Hepatocyte (in vitro differentiated cells): Measurements from ENCODE around the gene OBP2B. TPM values are rescaled to one million over a fixed set of nuclear protein-coding genes. Genes with fewer than 3 reads are reported as not detected.
"Not testable (repeated sequence)": the region's sequence is repeated elsewhere in the genome, so short reads cannot be mapped to it uniquely, and the experiment has no call there.

ENCODE experiments used
- DNase-seq: peaks from one replicate; pipeline ENCODE4 v3.0.0-alpha.2; 2016; ENCODE audit warnings: low spot score
- H2AFZ ChIP-seq: fragments of 200-600 bp; sonication (generic); 2 replicates; pipeline ENCODE4 v1.6.0; 2016; ENCODE audit warnings: antibody characterized with exemption, mild to moderate bottlenecking
- H3K27ac ChIP-seq: fragments of 200-600 bp; sonication (generic); 2 replicates; pipeline ENCODE4 v1.5.1; 2016; ENCODE audit warnings: mild to moderate bottlenecking
- H3K27me3 ChIP-seq: fragments of 200-600 bp; sonication (generic); 2 replicates; pipeline ENCODE4 v1.6.1; 2016
- H3K36me3 ChIP-seq: fragments of 200-600 bp; sonication (generic); replicated peaks from 2 replicates; pipeline ENCODE4 v1.5.1; 2016; ENCODE audit warnings: low read depth; ENCODE audit not compliant: insufficient read depth
- H3K4me1 ChIP-seq: fragments of 200-600 bp; sonication (generic); 2 replicates; pipeline ENCODE4 v1.5.1; 2016; ENCODE audit warnings: mild to moderate bottlenecking, moderate library complexity; ENCODE audit not compliant: insufficient read depth
- H3K4me2 ChIP-seq: fragments of 200-600 bp; sonication (generic); 2 replicates; pipeline ENCODE4 v1.6.0; 2016
- H3K4me3 ChIP-seq: fragments of 200-600 bp; sonication (generic); 2 replicates; pipeline ENCODE4 v1.5.1; 2016; ENCODE audit warnings: mild to moderate bottlenecking
- H3K79me2 ChIP-seq: fragments of 200-600 bp; sonication (generic); 2 replicates; pipeline ENCODE4 v1.6.0; 2017; ENCODE audit warnings: mild to moderate bottlenecking
- H3K9me2 ChIP-seq: fragments of 200-600 bp; sonication (generic); replicated peaks from 2 replicates; pipeline ENCODE4 v1.6.0; 2017; ENCODE audit warnings: mild to moderate bottlenecking; ENCODE audit not compliant: insufficient read depth
- H3K9me3 ChIP-seq: fragments of 200-600 bp; sonication (generic); 2 replicates; pipeline ENCODE4 v1.5.1; 2016; ENCODE audit warnings: low read depth, mild to moderate bottlenecking
- H4K20me1 ChIP-seq: fragments of 200-600 bp; sonication (generic); 2 replicates; pipeline ENCODE4 v1.6.0; 2016; ENCODE audit warnings: mild to moderate bottlenecking; ENCODE audit not compliant: insufficient read depth, poor library complexity, severe bottlenecking
- EZH2 ChIP-seq: fragments of 200-600 bp; sonication (generic); IDR thresholded peaks from 2 replicates; pipeline ENCODE4 v1.6.1; 2016; ENCODE audit warnings: antibody characterized with exemption, mild to moderate bottlenecking, borderline replicate concordance
- EZH2phosphoT487 ChIP-seq: fragments of 200-600 bp; sonication (generic); IDR thresholded peaks from one replicate; pipeline ENCODE4 v1.6.1; 2018; ENCODE audit warnings: antibody characterized with exemption, mild to moderate bottlenecking, low read depth, moderate library complexity; ENCODE audit not compliant: unreplicated experiment, severe bottlenecking
- WGBS: methylation state at CpG from one replicate; pipeline ENCODE4 v1.1.6; 2016; ENCODE audit warnings: low lambda C conversion rate; ENCODE audit errors: missing lambda C conversion rate; 5-methylcytosine and 5-hydroxymethylcytosine counted together
- polyA plus RNA-seq: library from polyadenylated mRNA; unstranded; fragments of >200 nt; fragmentation: Nextera tagmentation; extraction: Ambion mirVana; gene quantifications from 2 replicates; pipeline ENCODE4 v1.2.1, GENCODE V29; 2016
- total RNA-seq: library from RNA; depleted of rRNA; stranded (reverse); fragments of >200 nt; gene quantifications from 2 replicates; pipeline ENCODE4 v1.2.3, GENCODE V29; 2014
- TF ChIP-seq, protein P1 (sequence below): fragments of 200-600 bp; sonication (generic); IDR thresholded peaks from 2 replicates; pipeline ENCODE4 v1.5.1; 2016; ENCODE audit warnings: antibody characterized with exemption, mild to moderate bottlenecking; ENCODE audit not compliant: poor library complexity

OBP2B gene
- not detected in 2 replicates for total RNA-seq
- polyA plus RNA-seq = not detected in 2 replicates

- WGBS = 98% methylated on average over 7 of the region's 18 CpGs
- not testable (repeated sequence) for H3K79me2 ChIP-seq, H3K4me1 ChIP-seq, H3K4me2 ChIP-seq, DNase-seq, H3K9me3 ChIP-seq, H4K20me1 ChIP-seq, H3K9me2 ChIP-seq, H3K4me3 ChIP-seq, H2AFZ ChIP-seq, H3K27me3 ChIP-seq, H3K36me3 ChIP-seq, H3K27ac ChIP-seq
Measured at GRCh38 chr9:133208880-133209300, at the start of gene OBP2B. TSS of gene OBP2B (minus strand) at chr9:133209250. CDS start at chr9:133209199, 51 bp downstream.

- no peaks in the 10 kb centered on the region for H3K9me2 ChIP-seq
- WGBS = 77% methylated on average over 20 of the region's 21 CpGs
- H2AFZ ChIP-seq = no peak overlapping the region
- H3K27ac ChIP-seq = peak overlapping the region; percentile 70
- DNase-seq = peak; percentile 66
- TF ChIP-seq, protein P1, sequence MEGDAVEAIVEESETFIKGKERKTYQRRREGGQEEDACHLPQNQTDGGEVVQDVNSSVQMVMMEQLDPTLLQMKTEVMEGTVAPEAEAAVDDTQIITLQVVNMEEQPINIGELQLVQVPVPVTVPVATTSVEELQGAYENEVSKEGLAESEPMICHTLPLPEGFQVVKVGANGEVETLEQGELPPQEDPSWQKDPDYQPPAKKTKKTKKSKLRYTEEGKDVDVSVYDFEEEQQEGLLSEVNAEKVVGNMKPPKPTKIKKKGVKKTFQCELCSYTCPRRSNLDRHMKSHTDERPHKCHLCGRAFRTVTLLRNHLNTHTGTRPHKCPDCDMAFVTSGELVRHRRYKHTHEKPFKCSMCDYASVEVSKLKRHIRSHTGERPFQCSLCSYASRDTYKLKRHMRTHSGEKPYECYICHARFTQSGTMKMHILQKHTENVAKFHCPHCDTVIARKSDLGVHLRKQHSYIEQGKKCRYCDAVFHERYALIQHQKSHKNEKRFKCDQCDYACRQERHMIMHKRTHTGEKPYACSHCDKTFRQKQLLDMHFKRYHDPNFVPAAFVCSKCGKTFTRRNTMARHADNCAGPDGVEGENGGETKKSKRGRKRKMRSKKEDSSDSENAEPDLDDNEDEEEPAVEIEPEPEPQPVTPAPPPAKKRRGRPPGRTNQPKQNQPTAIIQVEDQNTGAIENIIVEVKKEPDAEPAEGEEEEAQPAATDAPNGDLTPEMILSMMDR = no peak
- TF ChIP-seq EZH2phosphoT487 (no peak), EZH2 (no peak)
- H3K27me3 ChIP-seq = no peaks in the 10 kb centered on the region
- no peak overlapping the region for H3K4me3 ChIP-seq
- H4K20me1 ChIP-seq = no peaks in the 10 kb centered on the region
- H3K4me1 ChIP-seq = peaks cover 14% of the 10 kb centered on the region
- H3K36me3 ChIP-seq = no peaks in the 10 kb centered on the region
- H3K9me3 ChIP-seq = no peaks in the 10 kb centered on the region
- no peaks in the 10 kb centered on the region for H3K79me2 ChIP-seq
- no peak overlapping the region for H3K4me2 ChIP-seq
Measured at GRCh38 chr9:133258061-133259015, 49.3 kb upstream of the OBP2B start.

DNA sequence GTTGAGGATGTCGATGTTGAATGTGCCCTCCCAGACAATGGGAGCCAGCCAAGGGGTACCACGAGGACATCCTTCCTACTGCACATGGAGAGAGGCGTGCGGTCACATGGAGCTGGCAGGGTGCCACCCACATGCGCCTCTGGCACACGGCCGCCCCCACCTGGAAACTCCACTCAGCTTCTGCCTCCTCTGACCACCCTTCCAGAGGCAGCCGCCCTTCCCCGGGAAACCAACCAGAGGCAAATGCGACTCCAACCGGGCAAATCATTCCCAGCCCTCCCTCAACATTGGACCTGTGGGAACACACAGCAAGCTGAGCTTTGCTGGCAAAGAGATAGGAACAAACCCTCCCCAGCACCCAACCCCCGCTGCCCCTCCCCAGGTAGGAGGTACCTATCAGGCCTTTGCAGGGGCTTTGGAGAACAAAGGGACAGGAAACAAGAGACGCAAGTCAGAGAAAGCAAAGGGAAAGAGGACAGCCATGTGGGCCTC lies 48.5 kb upstream of the OBP2B start:
- Histone ChIP-seq H3K79me2 (no peaks in the 10 kb centered on the region), H2AFZ (no peak overlapping the region), H3K9me3 (no peaks in the 10 kb centered on the region), H3K9me2 (no peaks in the 10 kb centered on the region), H3K4me3 (no peak overlapping the region), H3K36me3 (no peaks in the 10 kb centered on the region), H3K4me1 (peaks cover 14% of the 10 kb centered on the region), H4K20me1 (no peaks in the 10 kb centered on the region), H3K27ac (peak overlapping the region; percentile 70), H3K27me3 (no peaks in the 10 kb centered on the region), H3K4me2 (no peak overlapping the region)
- TF ChIP-seq EZH2 (no peak), EZH2phosphoT487 (no peak)
- TF ChIP-seq, protein P1 = no peak
- no peak for DNase-seq
- WGBS = 81% methylated on average over 12 of the region's 13 CpGs

DNA sequence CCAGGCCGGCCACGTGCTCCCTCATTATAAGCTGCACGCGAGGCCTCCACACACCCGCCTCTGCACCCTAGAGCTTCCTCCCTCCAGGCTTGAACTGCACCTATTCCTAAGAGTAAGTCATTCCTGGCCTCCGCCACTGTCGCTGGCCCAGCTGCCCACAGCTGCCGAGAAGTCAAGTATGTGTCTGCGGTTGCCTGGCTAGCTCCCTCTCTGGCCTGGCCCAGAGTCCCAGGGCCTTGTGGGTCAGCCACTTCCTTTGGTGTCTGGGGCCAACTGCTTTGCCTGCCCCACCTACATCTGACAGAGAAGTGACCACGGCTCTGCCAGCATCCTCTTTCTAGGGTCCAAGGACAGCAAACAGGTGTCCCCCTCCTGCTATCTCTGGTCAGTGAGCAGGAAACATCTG lies 47.6 kb upstream of the OBP2B start:
- no peaks in the 10 kb centered on the region for H3K27me3 ChIP-seq
- TF ChIP-seq EZH2phosphoT487 (no peak), EZH2 (no peak)
- TF ChIP-seq, protein P1 = no peak
- H3K9me2 ChIP-seq = no peaks in the 10 kb centered on the region
- DNase-seq = no peak
- no peaks in the 10 kb centered on the region for H4K20me1 ChIP-seq
- 92% methylated on average over 10 of the region's 10 CpGs for WGBS
- no peaks in the 10 kb centered on the region for H3K36me3 ChIP-seq
- no peak overlapping the region for H3K4me2 ChIP-seq
- H3K9me3 ChIP-seq = no peaks in the 10 kb centered on the region
- no peak overlapping the region for H3K27ac ChIP-seq
- no peaks in the 10 kb centered on the region for H3K79me2 ChIP-seq
- H2AFZ ChIP-seq = no peak overlapping the region
- no peak overlapping the region for H3K4me3 ChIP-seq
- peaks cover 20% of the 10 kb centered on the region for H3K4me1 ChIP-seq
